Keratinocyte (primary cell): ENCODE results near the gene AUNIP. TPM values are rescaled to one million over a fixed set of nuclear protein-coding genes. Genes with fewer than 3 reads are reported as not detected.

Experiments used
- DNase-seq: peaks from one replicate; pipeline ENCODE4 v3.0.0-alpha.2; 2011; ENCODE audit warnings: low read depth, missing footprints, low spot score
- FAIRE-seq: peaks from 2 replicates; lab custom pipeline; 2011; peaks lifted over from hg19 to GRCh38; lab: Jason Lieb, UNC
- H2AFZ ChIP-seq: 2 replicates; pipeline ENCODE4 v1.6.0; 2012; ENCODE audit warnings: low read length, control low read depth, inconsistent platforms; ENCODE audit not compliant: control insufficient read depth
- H3K27ac ChIP-seq: 2 replicates; pipeline ENCODE4 v1.5.1; 2011; ENCODE audit warnings: low read length; ENCODE audit not compliant: control insufficient read depth, insufficient read depth
- H3K27me3 ChIP-seq: 3 replicates; pipeline ENCODE4 v1.6.0; 2011; ENCODE audit warnings: low read length; ENCODE audit not compliant: control insufficient read depth, insufficient read depth; ENCODE audit errors: extremely low read depth
- H3K36me3 ChIP-seq, 2 experiments: 2 replicates in 1 of 2; 3 replicates in 1 of 2; pipeline ENCODE4 v1.5.1; 2011; ENCODE audit warnings: low read length in 2 of 2, mild to moderate bottlenecking in 1 of 2; ENCODE audit not compliant: control insufficient read depth in 2 of 2, insufficient read depth in 2 of 2; ENCODE audit errors: extremely low read depth in 1 of 2
- H3K4me1 ChIP-seq: 3 replicates; pipeline ENCODE4 v1.5.1; 2011; ENCODE audit warnings: low read length; ENCODE audit not compliant: control insufficient read depth, insufficient read depth; ENCODE audit errors: extremely low read depth
- H3K4me2 ChIP-seq: 3 replicates; pipeline ENCODE4 v1.6.0; 2011; ENCODE audit warnings: low read depth, low read length; ENCODE audit not compliant: control insufficient read depth, insufficient read depth; ENCODE audit errors: extremely low read depth
- H3K4me3 ChIP-seq, 3 experiments: fragments of 200-600 bp in 1 of 3; sonication (generic) in 1 of 3; 2 replicates in 2 of 3; 3 replicates in 1 of 3; pipeline ENCODE4 v1.5.1; 2011 to 2016; ENCODE audit warnings: low read length in 3 of 3, mild to moderate bottlenecking in 3 of 3, control low read depth in 2 of 3, inconsistent platforms in 1 of 3, low read depth in 1 of 3, mixed read lengths in 1 of 3, mixed run types in 1 of 3, moderate library complexity in 1 of 3; ENCODE audit not compliant: control insufficient read depth in 2 of 3, insufficient read depth in 2 of 3; ENCODE audit errors: extremely low read depth in 1 of 3
- H3K79me2 ChIP-seq: 2 replicates; pipeline ENCODE4 v1.6.0; 2012; ENCODE audit warnings: low read length; ENCODE audit not compliant: control insufficient read depth, insufficient read depth
- H3K9ac ChIP-seq: 3 replicates; pipeline ENCODE4 v1.6.0; 2011; ENCODE audit warnings: low read length; ENCODE audit not compliant: control insufficient read depth, insufficient read depth; ENCODE audit errors: extremely low read depth
- H3K9me1 ChIP-seq: 3 replicates; pipeline ENCODE4 v1.6.0; 2011; ENCODE audit warnings: low read length; ENCODE audit not compliant: control insufficient read depth, insufficient read depth; ENCODE audit errors: extremely low read depth
- H3K9me3 ChIP-seq: 2 replicates; pipeline ENCODE4 v1.5.1; 2012; ENCODE audit warnings: low read depth, low read length; ENCODE audit not compliant: control insufficient read depth
- H4K20me1 ChIP-seq: 3 replicates; pipeline ENCODE4 v1.6.0; 2011; ENCODE audit warnings: low read length; ENCODE audit not compliant: control insufficient read depth, insufficient read depth; ENCODE audit errors: extremely low read depth
- CTCF ChIP-seq, 3 experiments: IDR thresholded peaks in 1 of 3; conservative IDR thresholded peaks in 1 of 3; optimal IDR thresholded peaks in 1 of 3; 2 replicates in 2 of 3; 3 replicates in 1 of 3; pipeline versions ENCODE3 to v1.5.1; 2011; ENCODE audit warnings: low read length in 3 of 3, mild to moderate bottlenecking in 3 of 3, moderate library complexity in 2 of 3, control low read depth in 1 of 3, inconsistent platforms in 1 of 3; ENCODE audit not compliant: insufficient read depth in 2 of 3; ENCODE audit errors: extremely low read depth in 1 of 3
- EZH2 ChIP-seq: IDR thresholded peaks from one replicate; pipeline ENCODE4 v1.6.1; 2012; ENCODE audit warnings: inconsistent platforms, mild to moderate bottlenecking, low read length, moderate library complexity
- dilution Hi-C: fragments of 300-500 bp; cut with MboI; formaldehyde crosslinking; loops from one replicate; pipeline ENCODE4 v1.7.0; 2020; ENCODE audit warnings: low sequenced_read_pairs; ENCODE audit not compliant: extremely low pct_ligation_motif_present
- polyA plus RNA-seq, 5 experiments: library from polyadenylated mRNA; depleted of rRNA in 3 of 5; stranded (reverse) in 3 of 5; stranded (forward) in 1 of 5; unstranded in 1 of 5; fragments of >200 nt; gene quantifications; 1 replicate in 1 of 5; 2 replicates in 3 of 5; 3 replicates in 1 of 5; pipeline versions ENCODE4 v1.2.1 to v1.2.3, GENCODE V29; 2011 to 2012; ENCODE audit warnings: missing spikeins in 2 of 5, low read depth in 1 of 5, low replicate concordance in 1 of 5

The AUNIP gene
- polyA plus RNA-seq, 1 donor (not counting 4 experiments of a cell fraction or from before 2014, with no cell fraction given) = 9.3 TPM

- peaks cover 14% of the 10 kb centered on the region for H3K4me1 ChIP-seq
- peak overlapping the region; percentile 29 to 56 (median 36) for H3K4me3 ChIP-seq
- peaks cover 3% of the 10 kb centered on the region for H3K79me2 ChIP-seq
- dilution Hi-C loops = no loop called here
- no peaks in the 10 kb centered on the region for H3K36me3 ChIP-seq
- no peaks in the 10 kb centered on the region for H4K20me1 ChIP-seq
- TF ChIP-seq EZH2 = no peak
- TF ChIP-seq CTCF (optimal IDR thresholded peaks at IDR 0.05 in 1 of 3, IDR thresholded peaks at IDR 0.05 in 1 of 3, conservative IDR thresholded peaks at IDR 0.05 in 1 of 3; ENCODE audit: extremely low read depth in 1 of 3, insufficient read depth in 2 of 3, low read length in 3 of 3) = no peak
- no peaks in the 10 kb centered on the region for H3K9me3 ChIP-seq
- no peaks in the 10 kb centered on the region for H3K27me3 ChIP-seq
- no peak for DNase-seq
- no peaks in the 10 kb centered on the region for H3K9me1 ChIP-seq
- peak overlapping the region; percentile 78 for H2AFZ ChIP-seq
- H3K27ac ChIP-seq = no peak overlapping the region
- H3K4me2 ChIP-seq = peak overlapping the region; percentile 79
- peak overlapping the region; percentile 56 for H3K9ac ChIP-seq
- FAIRE-seq = no peak
These were observed 59.8 kb downstream of the AUNIP start for GRCh38 chr1:25799352-25799934.

GRCh38 chr1:25798666-25799351 lies 60.4 kb downstream of the AUNIP start:
- no peak overlapping the region for H3K27ac ChIP-seq
- no peaks in the 10 kb centered on the region for H3K9me3 ChIP-seq
- H3K79me2 ChIP-seq = peaks cover 3% of the 10 kb centered on the region
- DNase-seq = no peak
- no peak for TF ChIP-seq CTCF (optimal IDR thresholded peaks at IDR 0.05 in 1 of 3, IDR thresholded peaks at IDR 0.05 in 1 of 3, conservative IDR thresholded peaks at IDR 0.05 in 1 of 3; ENCODE audit: extremely low read depth in 1 of 3, insufficient read depth in 2 of 3, low read length in 3 of 3)
- no peak for TF ChIP-seq EZH2
- no peaks in the 10 kb centered on the region for H3K9me1 ChIP-seq
- no peaks in the 10 kb centered on the region for H3K36me3 ChIP-seq
- no peak overlapping the region for H3K4me3 ChIP-seq
- no peaks in the 10 kb centered on the region for H4K20me1 ChIP-seq
- dilution Hi-C loops = no loop called here
- H3K4me1 ChIP-seq = peaks cover 14% of the 10 kb centered on the region
- FAIRE-seq = no peak
- H3K4me2 ChIP-seq = no peak overlapping the region
- no peaks in the 10 kb centered on the region for H3K27me3 ChIP-seq
- no peak overlapping the region for H2AFZ ChIP-seq
- no peak overlapping the region for H3K9ac ChIP-seq
